GM21717 (cell line): ENCODE results near the gene C5orf58.
A peak's percentile ranks its signal among the peaks of the same experiment; 100 is the strongest.

ENCODE experiments used
- ATAC-seq: cut with Tn5 transposase; IDR thresholded peaks from one replicate; pipeline ENCODE4 v1.9.1; 2021; ENCODE audit warnings: mild to moderate bottlenecking, moderate library complexity; ENCODE audit not compliant: unreplicated experiment

Gene C5orf58

DNA sequence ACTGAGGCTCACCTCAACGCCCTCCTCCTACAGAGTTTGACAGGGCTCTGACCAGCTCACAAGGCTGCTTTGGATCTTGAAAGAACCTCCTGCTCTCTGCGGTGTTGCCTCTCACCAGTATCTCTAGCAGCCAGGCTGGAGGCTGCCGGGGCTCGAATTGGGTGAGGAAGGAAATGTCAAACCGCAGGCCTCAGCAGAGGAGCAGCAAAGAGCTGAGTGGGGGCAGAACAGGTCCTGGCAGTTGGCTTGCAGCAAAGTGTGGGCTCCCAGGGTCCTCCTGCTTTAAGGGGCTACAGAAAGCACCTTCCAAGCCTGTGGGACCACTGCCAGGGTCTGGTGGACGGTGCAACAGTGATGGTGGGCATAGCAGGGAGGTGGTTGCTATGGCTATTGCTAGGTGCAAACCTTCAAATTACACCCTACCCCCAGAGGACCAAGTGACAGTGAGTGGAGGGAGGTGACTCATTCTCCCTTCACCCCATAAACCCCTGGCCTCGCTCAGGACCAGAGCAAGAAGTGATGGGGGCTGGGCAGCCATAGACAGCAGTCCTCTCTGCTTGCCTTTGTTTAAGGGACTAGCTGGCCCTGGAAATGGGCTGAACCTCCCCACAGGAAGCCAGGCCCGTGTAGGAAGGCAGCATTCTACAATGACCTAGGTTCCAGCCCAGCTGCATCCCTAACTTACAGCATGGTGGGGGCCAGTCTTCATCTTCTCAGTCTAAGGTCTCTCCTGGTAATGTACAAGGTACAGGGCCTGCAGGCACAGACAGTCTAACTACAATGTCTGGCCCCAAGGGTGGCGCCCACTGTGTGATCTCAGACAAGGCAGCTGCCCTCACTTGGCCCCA lies 46.0 kb downstream of the C5orf58 start:
- peak; percentile 94 for ATAC-seq

DNA sequence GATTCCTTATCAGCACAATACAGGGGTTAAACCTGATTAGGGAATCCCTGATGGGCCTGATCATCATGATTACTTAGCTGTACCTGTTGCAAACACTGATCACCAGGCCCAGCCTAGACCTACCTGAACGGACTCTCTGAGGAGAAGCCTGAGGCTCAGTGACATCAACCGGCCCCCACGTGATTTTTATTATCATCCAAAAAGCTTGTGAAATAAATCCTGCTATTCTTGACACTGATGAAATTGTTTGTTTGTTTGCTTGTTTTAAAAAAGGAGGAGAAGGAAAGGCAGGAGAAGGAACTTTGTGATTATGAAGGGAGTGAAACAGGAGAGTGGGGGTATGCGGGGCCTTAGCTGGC lies 46.7 kb downstream of the C5orf58 start:
- ATAC-seq: no peak

DNA sequence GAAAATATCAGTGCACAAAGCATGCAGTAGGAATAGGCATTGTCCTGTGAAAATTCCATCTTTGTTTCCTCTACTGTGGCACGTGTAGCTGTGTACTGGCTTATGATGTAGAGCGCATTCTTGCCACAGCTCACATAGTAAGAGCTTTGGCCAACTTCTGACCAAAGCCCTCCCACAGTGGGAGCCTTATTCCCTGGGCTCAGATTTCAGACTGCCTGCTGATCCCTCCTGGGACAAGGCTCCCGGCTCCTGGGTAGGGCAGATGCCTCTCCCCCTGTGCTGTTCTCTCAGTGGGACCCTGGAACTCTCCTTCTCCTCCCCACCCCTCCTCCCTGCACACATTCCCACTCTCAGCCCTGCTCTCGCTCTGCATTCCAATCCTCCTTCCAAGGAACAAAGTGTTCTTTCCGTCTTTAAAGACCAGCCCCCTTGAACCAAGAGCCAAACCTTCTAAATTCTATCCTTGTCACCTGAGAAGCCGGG lies 47.3 kb downstream of the C5orf58 start:
- ATAC-seq: no peak

DNA sequence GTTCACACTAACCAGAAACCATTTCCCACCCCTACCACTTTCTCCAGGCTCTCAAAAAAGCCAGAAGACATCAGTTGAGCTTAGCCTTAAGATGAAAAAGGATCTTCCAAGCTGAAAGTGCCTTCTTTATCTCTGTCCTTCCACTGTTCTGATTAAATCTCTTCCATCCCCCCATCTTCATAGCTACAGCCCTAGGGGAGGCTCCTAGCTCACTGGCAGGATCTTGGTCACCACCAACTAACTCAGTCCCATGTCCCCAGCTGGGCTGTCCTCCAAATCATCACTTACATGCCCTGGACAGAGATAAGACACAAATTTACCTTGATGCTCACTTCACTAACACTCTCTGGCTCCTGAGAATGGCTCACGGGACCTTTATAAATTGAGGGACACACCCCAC lies 50.5 kb downstream of the C5orf58 start:
- no peak for ATAC-seq

DNA sequence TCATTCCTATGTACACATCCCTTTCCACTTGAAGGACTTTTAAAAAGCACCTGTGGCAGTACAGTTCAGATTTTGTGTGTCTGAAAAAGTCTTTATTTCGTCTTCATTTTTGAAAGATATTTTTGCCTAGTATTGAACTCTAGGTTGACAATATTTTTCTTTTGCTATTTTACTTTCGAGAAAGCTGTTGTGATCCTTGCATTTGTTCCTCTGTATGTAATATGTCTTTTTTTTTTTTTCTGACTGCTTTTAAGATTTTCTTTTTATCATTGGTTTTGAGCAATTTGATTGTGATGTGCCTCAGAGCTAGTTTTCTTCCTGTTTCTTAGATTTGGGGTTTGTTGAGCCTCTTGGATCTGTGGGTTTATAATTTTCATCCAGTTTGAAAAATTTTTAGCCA lies 51.4 kb downstream of the C5orf58 start:
- no peak for ATAC-seq

DNA sequence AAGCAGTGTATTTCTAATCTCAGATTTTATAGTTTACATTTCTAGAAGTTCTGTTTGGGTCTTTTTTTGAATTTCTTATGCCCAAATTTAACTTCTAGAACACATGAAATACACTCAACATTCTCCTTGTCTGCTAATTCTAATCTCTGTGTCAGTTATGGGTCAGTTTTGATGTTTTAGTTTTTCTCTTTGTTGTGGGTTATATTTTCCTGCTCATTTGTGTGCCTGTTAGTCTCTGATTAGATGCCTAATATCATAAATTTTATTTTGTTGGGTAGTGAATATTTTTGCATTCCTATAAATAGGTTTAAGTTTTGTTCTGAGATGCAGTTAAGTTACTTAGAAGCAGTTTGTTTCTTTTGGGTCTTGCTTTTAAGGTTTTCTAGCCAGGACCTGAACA lies 52.4 kb downstream of the C5orf58 start:
- ATAC-seq: no peak

DNA sequence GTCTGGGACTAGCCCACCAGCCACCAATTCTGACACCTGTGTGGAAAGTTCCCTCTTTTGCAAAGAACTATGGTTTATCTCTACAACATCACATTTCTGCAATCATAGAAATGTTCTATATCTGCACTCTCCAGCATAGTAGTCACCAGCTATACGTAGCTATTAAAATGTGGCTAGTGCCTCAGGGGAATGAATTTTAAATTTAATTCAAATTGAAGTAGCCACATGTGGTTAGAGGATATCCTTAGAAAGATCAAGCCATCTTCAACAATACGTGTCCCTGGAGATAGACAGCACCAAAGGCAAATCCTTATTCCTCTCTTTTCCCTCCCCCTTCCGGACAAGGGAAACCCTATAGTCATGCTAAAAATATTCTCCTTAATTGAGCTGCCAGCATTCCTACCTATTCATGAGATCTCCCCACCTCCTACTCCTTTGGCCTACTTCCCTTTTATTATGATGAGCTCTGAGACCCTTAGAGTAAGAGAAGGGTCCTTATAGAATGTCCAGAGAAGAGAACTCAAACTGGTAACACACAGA lies 53.7 kb downstream of the C5orf58 start:
- ATAC-seq: no peak

DNA sequence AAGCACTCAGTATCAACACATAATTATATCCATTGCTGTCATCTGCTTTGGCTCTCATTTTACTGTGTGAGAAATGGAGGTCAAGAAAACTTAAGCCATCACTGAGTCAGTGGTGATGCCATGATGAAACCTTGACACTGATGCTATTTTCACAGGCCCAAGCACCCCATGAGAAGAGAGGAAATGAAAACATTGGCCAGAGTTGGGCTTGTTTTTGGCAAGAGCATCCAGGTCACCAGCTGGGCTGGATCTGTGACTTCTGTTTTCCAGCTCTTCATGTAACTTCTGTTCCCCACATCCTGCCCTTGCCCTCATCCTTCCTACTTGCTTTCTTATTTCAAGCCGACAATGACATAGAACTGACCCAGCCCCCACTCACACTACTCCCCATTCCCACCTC lies 54.7 kb downstream of the C5orf58 start:
- no peak for ATAC-seq

DNA sequence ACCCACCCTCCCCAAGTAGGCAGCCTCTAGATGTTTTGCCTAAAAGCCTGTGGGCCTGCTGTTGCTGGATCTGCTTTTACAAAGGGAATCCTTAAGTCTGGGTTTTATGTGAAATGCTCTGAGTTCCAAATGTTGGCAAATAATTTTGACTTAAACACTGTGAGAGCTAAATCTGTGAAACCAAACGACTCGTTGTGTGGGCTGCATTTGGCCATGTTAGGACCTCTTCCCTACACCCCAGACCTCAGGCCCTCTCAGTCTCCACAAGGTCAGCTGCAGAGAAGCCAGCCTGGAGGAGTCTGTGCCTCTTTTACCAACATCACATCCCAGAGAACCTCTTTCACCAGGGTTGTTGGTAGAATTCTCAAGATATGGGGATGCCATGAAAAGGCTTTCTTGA lies 55.4 kb downstream of the C5orf58 start:
- ATAC-seq: no peak

DNA sequence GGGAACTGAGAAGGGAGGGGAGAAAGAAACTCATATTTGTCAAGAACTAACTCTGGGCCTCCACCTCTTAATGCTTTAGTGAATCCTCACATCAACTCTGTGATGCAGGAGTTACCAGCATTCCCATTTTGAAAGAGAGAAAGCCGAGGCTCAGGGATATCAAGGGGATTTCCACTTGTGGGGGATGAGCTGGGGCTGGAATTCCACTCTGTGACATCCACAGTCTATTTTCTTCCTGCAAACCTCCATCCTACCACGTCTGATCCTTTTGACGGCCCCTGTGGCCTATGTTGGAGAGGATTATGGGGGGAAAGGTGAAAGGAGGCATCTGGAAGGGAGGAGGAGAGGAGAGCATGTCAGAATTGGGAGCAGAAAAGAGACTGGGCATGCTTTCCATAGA lies 55.8 kb downstream of the C5orf58 start:
- ATAC-seq: no peak

DNA sequence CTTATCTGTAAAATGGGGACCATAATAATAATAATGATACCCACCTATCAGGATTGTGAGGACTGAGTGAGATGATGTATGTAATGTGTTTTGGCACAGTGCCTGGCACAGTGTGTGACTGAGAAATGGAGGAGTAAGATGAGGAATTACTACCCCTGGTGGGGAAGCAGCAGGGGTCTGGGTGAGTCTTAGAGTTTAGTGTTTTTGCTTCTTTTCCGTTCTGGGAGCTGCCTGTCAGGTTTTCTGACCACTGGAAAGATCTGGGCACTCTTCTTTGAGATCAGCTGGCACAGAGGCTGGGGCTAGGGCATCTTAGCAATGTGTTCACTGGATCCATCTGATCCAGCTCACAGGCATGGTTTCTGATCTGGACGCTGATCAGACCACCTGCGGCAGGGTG lies 56.3 kb downstream of the C5orf58 start:
- ATAC-seq: no peak

DNA sequence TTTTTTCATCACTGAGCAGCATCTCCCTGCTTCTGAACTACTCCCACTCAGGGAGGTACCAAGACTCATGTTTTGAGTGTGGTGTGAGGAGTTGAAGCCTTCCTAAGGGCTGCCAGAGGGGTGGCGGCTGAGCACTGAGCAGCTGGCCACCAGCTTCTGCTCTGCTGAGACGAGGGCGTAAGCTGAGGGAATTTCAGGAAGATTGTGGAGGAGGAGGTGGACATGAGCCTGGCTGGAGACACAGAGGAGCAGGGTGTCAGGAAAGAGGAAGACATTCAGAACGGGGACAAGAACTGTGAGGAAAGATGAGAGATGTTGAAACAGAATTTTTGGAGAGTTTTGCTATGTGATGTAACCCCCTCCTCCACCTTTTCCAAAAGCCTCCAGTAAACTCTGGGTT lies 57.0 kb downstream of the C5orf58 start:
- ATAC-seq: no peak

DNA sequence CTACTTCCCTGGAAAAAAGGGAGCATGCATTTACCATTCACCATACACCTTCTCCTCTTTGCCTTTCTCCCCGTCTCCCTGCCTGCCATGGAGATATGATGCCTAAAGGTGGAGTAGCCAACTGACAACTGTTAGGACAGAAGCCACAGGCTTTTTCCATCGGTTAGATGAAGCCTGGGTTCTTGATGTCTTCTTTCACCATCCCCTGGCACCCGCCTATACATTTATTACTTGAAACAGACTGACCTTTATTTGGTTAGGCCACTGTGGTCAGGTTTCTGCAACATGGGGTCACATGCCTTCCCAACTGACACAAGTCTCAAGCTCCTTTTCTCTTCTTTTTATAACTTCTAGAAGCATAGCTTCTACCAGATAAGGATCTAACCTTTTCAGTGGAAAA lies 57.7 kb downstream of the C5orf58 start:
- ATAC-seq: no peak

DNA sequence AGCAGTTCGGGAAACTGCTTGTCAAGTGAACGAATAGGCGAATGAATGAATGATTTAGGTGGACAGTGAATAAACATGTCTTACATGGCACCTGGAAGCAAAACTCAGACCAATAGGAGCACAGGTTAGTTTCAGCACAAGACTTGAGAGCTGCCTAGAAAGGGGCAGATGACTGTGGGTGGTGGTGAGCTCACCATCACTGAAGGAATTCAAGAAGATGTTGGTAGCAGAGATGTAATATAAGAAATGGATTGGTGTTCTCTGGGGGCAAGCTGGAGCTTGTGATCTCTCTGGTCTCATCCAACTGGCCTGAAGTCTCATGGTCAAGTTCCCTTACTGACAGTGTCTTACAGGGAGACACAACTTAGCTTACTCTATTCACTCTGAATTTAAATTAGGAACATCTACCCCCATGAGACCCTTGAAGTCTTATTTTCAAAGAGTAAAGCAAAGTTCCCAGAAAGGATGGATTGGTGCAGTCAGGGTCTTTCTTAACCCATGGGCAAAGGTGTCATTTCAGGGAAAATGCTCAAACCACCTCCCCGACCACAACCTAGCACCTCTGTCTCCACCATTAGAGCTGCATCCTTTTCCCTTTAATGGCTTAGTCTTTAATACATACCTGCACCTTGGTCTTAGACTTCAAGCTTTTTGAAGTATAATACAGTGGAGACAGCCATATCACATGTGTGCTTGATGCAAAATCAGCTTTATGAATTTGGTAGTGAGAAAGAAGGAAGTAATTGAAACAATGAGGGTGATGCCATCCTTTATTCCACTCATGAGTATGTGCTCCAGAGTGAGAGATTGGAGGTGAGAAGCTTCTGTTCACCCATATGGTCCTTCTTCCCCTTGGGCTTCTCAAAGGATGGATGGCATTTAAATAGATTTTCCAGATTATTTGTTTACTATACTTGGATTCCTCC lies 59.7 kb downstream of the C5orf58 start:
- no peak for ATAC-seq

DNA sequence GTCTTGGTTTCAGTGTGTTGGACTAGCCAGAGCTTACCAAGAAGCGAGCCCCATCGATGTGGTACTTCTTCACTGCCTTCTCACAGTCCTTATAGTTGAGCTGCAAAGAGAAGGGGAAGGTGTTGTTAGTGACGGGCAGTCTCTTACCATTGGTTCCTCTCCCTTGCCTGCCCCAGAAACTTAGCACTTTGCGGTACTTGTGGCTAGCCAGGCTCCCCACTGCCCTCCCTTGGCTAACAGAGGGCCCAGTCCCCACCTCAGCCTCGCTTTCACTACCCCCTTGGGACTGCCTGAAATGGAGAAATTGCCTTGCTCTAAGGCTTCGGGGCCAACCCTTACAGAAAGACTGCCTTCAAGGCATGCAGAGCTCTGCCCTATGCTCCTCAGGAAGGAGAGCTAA lies 60.5 kb downstream of the C5orf58 start:
- ATAC-seq: peak; percentile 60

DNA sequence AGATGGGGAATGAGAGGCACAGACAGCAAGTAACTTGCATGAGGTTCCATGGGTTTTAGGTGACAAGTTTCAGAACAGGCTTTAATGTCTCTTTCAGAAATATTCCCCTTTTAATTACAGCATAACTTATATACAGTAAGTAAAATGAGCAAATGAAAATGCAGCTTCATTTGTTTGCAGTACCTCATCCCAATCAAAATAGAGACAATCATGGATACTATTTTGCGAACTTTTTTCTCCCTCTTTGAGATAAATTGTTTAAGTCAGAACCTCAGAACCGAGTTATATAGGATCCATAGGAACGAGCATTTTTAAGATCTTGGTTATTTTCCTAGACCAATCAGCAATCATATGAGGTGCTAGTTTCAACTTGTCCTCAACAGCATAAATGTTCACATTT lies 61.3 kb downstream of the C5orf58 start:
- no peak for ATAC-seq

DNA sequence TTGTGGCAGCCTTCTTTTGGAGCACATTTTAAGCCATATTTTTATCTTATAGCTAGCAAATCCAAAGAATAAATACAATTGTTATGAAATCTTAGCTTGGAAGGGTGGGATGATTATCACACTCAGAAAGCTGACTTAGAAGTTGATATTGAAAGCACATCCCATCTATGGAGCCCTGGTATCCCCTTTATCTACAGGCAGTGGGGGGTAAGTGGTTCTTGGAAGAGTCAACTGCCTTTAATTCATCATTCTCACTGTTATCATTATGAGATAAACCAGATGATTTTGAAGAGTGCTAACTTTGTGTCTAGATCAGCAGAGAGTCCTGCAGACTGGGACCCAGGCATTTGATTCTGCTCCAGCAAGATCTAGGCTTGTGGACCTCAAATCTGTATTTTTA lies 61.8 kb downstream of the C5orf58 start:
- no peak for ATAC-seq
